ENCODE data around the gene MAEA. TPM values are rescaled to one million over a fixed set of nuclear protein-coding genes. Genes with fewer than 3 reads are reported as not detected.
"Not testable (repeated sequence)": the region's sequence is repeated elsewhere in the genome, so short reads cannot be mapped to it uniquely, and the experiment has no call there.

Gene MAEA
- total RNA-seq, 1 donor from 2014 or later: 38.2 TPM

GRCh38 chr4:1290165-1290977 is 680 bp downstream of the MAEA start:
- Histone ChIP-seq H3K79me2 (ENCODE audit: low read depth) (peaks cover 57% of the 10 kb centered on the region), H3K36me3 (no peaks in the 10 kb centered on the region), H3K4me2 (peak overlapping the region; percentile 100), H2AFZ (replicated peaks) (no peak overlapping the region), H3K9me3 (ENCODE audit: low read depth) (no peaks in the 10 kb centered on the region), H3F3A (ENCODE audit: low read depth) (no peaks in the 10 kb centered on the region), H3K4me3 (peak overlapping the region; percentile 90), H3K4me1 (peaks cover 12% of the 10 kb centered on the region), H3K27me3 (peaks cover 3% of the 10 kb centered on the region), H3K9ac (peak overlapping the region; percentile 93), H3K27ac (no peak overlapping the region), H4K20me1 (ENCODE audit: low read depth) (peaks cover 52% of the 10 kb centered on the region)
- Mint-ChIP-seq H3K27me3 (ENCODE audit: insufficient read depth, low read depth) (no peaks in the 10 kb centered on the region), H3K4me3 (peak overlapping the region; percentile 91), H3K4me1 (peaks cover 22% of the 10 kb centered on the region), H3K27ac (peak overlapping the region; percentile 91), H3K36me3 (peaks cover 3% of the 10 kb centered on the region), H3K9me3 (no peaks in the 10 kb centered on the region)
- TF ChIP-seq CTCF (IDR thresholded peaks at IDR 0.05) (no peak), EZH2phosphoT487 (IDR thresholded peaks at IDR 0.05) (no peak), EZH2 (IDR thresholded peaks at IDR 0.05) (no peak)
- no peak for DNase-seq (ENCODE audit: low spot score)

- Histone ChIP-seq H3K4me2 (peak overlapping the region; percentile 100), H3K27me3 (no peaks in the 10 kb centered on the region), H2AFZ (replicated peaks) (no peak overlapping the region), H3K9me3 (ENCODE audit: low read depth) (no peaks in the 10 kb centered on the region), H3F3A (ENCODE audit: low read depth) (no peaks in the 10 kb centered on the region), H3K9ac (peak overlapping the region; percentile 93), H3K36me3 (no peaks in the 10 kb centered on the region), H3K79me2 (ENCODE audit: low read depth) (peaks cover 58% of the 10 kb centered on the region), H3K4me1 (peaks cover 12% of the 10 kb centered on the region), H4K20me1 (ENCODE audit: low read depth) (peaks cover 53% of the 10 kb centered on the region), H3K27ac (no peak overlapping the region), H3K4me3 (peak overlapping the region; percentile 90)
- Mint-ChIP-seq H3K4me3 (peak overlapping the region; percentile 91), H3K36me3 (peaks cover 3% of the 10 kb centered on the region), H3K27me3 (ENCODE audit: insufficient read depth, low read depth) (no peaks in the 10 kb centered on the region), H3K27ac (peak overlapping the region; percentile 91), H3K4me1 (peaks cover 22% of the 10 kb centered on the region), H3K9me3 (no peaks in the 10 kb centered on the region)
- TF ChIP-seq EZH2 (IDR thresholded peaks at IDR 0.05): no peak
- no peak for DNase-seq (ENCODE audit: low spot score)
These were observed 1.4 kb downstream of the MAEA start for GRCh38 chr4:1291091-1291490.

GRCh38 chr4:1291996-1292702 is 2.5 kb downstream of the MAEA start:
- DNase-seq (ENCODE audit: low spot score): no peak
- peaks cover 68% of the 10 kb centered on the region for H3K79me2 ChIP-seq (ENCODE audit: low read depth)
- Mint-ChIP-seq H3K36me3 (peaks cover 9% of the 10 kb centered on the region), H3K27ac (peak overlapping the region; percentile 69), H3K4me1 (peaks cover 22% of the 10 kb centered on the region), H3K9me3 (no peaks in the 10 kb centered on the region), H3K4me3 (peak overlapping the region; percentile 91), H3K27me3 (ENCODE audit: insufficient read depth, low read depth) (peaks cover 4% of the 10 kb centered on the region)
- no peaks in the 10 kb centered on the region for H3F3A ChIP-seq (ENCODE audit: low read depth)
- no peak overlapping the region for H2AFZ ChIP-seq (replicated peaks)
- H3K27ac ChIP-seq: no peak overlapping the region
- H4K20me1 ChIP-seq (ENCODE audit: low read depth): peaks cover 61% of the 10 kb centered on the region
- no peak overlapping the region for H3K4me3 ChIP-seq
- H3K4me1 ChIP-seq: peaks cover 12% of the 10 kb centered on the region
- TF ChIP-seq CTCF (IDR thresholded peaks at IDR 0.05) (no peak), EZH2 (IDR thresholded peaks at IDR 0.05) (no peak), EZH2phosphoT487 (IDR thresholded peaks at IDR 0.05) (no peak)
- no peaks in the 10 kb centered on the region for H3K27me3 ChIP-seq
- H3K9me3 ChIP-seq (ENCODE audit: low read depth): no peaks in the 10 kb centered on the region
- H3K9ac ChIP-seq: peak overlapping the region; percentile 36
- H3K36me3 ChIP-seq: no peaks in the 10 kb centered on the region
- H3K4me2 ChIP-seq: no peak overlapping the region

- H4K20me1 ChIP-seq (ENCODE audit: low read depth): peaks cover 66% of the 10 kb centered on the region
- H3K4me2 ChIP-seq; H3K27ac ChIP-seq; H2AFZ ChIP-seq (replicated peaks); H3F3A ChIP-seq (ENCODE audit: low read depth); H3K4me3 Mint-ChIP-seq; H3K9ac ChIP-seq; H3K36me3 ChIP-seq; DNase-seq (ENCODE audit: low spot score); H3K27me3 Mint-ChIP-seq (ENCODE audit: insufficient read depth, low read depth); H3K36me3 Mint-ChIP-seq; H3K9me3 ChIP-seq (ENCODE audit: low read depth); H3K4me3 ChIP-seq; H3K27ac Mint-ChIP-seq; H3K27me3 ChIP-seq; H3K9me3 Mint-ChIP-seq: not testable (repeated sequence)
- H3K79me2 ChIP-seq (ENCODE audit: low read depth): peaks cover 74% of the 10 kb centered on the region
- H3K4me1 Mint-ChIP-seq: peaks cover 25% of the 10 kb centered on the region
- H3K4me1 ChIP-seq: peaks cover 12% of the 10 kb centered on the region
These were observed 3.0 kb downstream of the MAEA start for GRCh38 chr4:1292703-1293011.
